Loucy (cell line): ENCODE results near the gene SMC3.

Source experiments
- CTCF ChIP-seq: fragments of 200-600 bp; sonication (generic); conservative IDR thresholded peaks from 2 replicates; pipeline ENCODE4 v1.5.1; 2014; ENCODE audit warnings: mild to moderate bottlenecking, antibody characterized with exemption, low read length
- EZH2phosphoT487 ChIP-seq: fragments of 200-600 bp; IDR thresholded peaks from 2 replicates; pipeline ENCODE4 v1.6.1; 2018; ENCODE audit warnings: antibody characterized with exemption, mild to moderate bottlenecking, moderate library complexity, borderline replicate concordance

GRCh38 chr10:110637558-110638053 is 70.1 kb downstream of the SMC3 start:
- no peak for TF ChIP-seq CTCF
- no peak for TF ChIP-seq EZH2phosphoT487
